22Rv1 (cell line): ENCODE measurements around the gene RGS6.

Experiments used
- H3K27ac ChIP-seq: fragments of 450-650 bp; 2 replicates; pipeline ENCODE4 v1.5.1; 2017
- ZFX ChIP-seq: fragments of 450-650 bp; IDR thresholded peaks from 2 replicates; pipeline ENCODE4 v1.6.1; 2017; ENCODE audit warnings: antibody characterized with exemption, borderline replicate concordance
- TF ChIP-seq, protein P1 (sequence below): fragments of 450-650 bp; IDR thresholded peaks from 2 replicates; pipeline ENCODE4 v1.5.1; 2017; ENCODE audit warnings: mild to moderate bottlenecking

The RGS6 gene

DNA sequence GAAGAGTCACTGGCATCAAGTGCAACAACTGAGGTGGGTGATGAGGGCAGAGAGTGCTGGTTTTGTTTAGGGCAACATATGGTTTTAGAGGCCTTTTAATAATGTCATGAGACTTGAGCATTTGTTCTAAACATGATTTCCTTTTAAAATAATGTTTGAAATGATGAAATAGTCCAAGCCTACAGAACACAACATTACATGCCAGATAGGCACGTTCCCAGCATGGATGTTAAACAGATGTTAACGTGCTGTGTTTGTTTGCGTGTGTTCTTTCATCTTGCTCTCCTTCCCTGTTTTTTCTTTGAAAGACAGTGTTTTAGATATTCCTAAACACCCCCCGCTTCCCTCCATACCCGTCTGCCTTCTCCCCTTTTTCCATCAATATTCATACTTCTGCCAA, 82.3 kb downstream of the RGS6 start:
- TF ChIP-seq, protein P1, sequence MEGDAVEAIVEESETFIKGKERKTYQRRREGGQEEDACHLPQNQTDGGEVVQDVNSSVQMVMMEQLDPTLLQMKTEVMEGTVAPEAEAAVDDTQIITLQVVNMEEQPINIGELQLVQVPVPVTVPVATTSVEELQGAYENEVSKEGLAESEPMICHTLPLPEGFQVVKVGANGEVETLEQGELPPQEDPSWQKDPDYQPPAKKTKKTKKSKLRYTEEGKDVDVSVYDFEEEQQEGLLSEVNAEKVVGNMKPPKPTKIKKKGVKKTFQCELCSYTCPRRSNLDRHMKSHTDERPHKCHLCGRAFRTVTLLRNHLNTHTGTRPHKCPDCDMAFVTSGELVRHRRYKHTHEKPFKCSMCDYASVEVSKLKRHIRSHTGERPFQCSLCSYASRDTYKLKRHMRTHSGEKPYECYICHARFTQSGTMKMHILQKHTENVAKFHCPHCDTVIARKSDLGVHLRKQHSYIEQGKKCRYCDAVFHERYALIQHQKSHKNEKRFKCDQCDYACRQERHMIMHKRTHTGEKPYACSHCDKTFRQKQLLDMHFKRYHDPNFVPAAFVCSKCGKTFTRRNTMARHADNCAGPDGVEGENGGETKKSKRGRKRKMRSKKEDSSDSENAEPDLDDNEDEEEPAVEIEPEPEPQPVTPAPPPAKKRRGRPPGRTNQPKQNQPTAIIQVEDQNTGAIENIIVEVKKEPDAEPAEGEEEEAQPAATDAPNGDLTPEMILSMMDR, result no peak
- no peak for TF ChIP-seq ZFX
- no peak overlapping the region for H3K27ac ChIP-seq

DNA sequence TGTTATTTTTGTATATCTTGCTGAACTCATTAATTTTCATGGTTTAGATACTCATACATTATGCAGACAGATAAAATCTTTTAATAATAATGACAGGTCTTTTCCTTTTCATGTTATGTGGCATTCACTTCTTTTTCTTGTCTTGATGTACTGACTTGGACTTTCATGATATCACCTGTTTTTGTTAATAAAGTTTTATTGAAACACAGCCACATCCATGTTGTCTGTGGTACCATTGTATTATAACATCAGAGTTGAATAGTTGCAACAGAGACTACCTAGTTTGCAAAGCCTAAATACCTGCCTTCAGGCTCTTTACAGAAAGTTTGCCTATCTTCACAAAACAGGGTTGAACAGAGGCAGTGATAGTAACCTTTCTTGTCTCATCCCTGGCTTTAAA, 85.1 kb downstream of the RGS6 start:
- H3K27ac ChIP-seq, result no peak overlapping the region
- TF ChIP-seq ZFX, result no peak
- TF ChIP-seq, protein P1, result no peak

DNA sequence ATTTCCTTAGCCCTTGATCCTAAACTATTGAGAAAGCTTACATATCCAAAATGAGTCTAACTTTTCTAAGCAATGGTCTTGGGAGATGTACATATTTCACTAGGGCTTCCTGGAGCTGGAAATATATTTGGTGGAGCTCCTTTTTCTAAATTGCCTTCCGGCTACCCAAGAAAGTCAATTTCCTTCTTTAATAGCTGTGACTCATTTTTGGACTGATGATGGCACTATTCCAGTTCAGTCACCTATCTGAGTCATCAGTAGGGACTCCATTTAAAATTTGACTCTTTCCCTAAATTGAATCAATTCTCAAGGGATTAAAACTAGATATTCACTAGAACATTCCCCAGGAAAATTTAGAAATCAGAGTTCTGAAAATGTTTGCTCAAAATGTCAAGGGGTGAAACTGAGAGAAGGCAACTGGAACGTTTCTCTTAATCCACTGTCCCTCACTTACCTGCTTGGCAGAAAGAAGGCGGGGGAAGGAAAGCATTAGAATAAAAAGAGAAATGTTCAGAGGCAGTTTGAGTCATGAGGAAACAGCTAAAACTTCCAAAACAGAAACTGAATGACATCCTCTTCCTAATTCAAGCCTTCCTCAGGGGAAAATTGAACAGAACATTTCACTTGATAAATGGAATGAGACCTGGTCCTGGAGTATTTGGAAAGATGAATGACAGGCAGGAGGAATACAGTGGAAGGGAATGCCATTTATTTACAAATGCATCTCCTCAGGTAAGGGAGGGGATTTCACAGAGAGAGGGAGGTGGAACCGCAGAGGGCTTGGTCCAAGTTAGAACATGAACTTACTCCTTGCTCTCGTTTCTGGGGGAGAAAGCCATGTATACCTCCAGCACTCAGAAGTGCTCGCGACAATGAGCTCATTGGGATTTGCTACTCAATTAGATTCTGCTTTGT, 91.2 kb downstream of the RGS6 start:
- H3K27ac ChIP-seq, result no peak overlapping the region
- no peak for TF ChIP-seq ZFX
- TF ChIP-seq, protein P1, result no peak

DNA sequence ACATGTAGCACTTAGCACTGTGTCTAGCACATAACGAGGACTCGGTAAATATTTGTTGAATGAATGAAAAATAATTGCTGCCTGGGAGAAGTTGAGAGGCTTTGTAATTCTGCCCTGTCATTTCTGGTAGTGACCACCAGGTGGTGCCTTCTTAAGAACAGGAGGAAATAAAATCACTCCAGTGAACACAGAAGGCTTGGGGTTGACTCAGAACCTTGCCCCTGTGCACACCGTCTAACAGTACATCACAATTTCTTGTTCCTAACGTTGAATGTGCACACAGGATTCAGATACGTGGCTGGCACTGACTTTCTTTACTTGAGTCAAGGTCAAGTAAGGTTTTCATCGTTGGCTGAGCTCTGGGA, 91.8 kb downstream of the RGS6 start:
- TF ChIP-seq, protein P1, result peak; percentile 54
- TF ChIP-seq ZFX, result no peak
- no peak overlapping the region for H3K27ac ChIP-seq

DNA sequence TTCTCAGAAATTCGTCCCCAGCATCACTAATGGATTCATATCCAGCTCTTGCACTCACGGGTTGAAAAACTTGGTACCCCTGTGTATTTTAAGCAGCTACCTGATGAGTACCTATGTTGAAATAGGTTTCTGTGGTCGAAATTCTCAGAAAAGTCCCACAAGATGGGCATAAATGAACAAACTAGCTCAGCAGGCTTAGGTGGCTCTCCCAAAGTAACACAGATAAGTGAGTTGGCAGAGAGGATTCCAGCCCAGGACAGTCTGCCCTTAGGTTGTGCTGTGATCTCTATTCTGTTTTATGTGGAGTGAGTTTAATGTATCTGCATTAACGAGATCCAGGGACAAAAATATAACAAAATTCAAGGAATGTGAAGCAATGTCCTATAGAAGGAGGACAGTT, 92.3 kb downstream of the RGS6 start:
- H3K27ac ChIP-seq, result no peak overlapping the region
- TF ChIP-seq ZFX, result no peak
- TF ChIP-seq, protein P1, result no peak

DNA sequence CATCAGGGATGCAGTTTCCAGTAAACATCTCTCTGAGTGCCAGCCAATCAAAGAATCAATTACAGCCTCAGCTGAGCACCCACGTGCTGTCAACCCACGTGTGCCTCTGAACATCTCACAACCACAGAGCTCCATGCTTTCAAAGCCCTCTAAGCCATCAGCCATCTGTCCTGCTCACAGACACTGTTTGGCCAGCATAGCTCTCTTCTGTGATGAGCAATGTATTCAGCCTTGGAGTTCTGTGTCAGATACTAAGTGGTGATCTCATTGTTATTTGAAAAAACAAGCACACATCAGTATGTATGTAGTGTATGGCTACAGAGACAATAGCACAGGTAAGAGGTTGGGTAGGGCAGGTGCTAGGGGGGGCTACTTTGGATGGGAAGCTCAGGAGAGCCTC, 94.3 kb downstream of the RGS6 start:
- TF ChIP-seq ZFX, result no peak
- TF ChIP-seq, protein P1, result no peak
- H3K27ac ChIP-seq, result no peak overlapping the region

DNA sequence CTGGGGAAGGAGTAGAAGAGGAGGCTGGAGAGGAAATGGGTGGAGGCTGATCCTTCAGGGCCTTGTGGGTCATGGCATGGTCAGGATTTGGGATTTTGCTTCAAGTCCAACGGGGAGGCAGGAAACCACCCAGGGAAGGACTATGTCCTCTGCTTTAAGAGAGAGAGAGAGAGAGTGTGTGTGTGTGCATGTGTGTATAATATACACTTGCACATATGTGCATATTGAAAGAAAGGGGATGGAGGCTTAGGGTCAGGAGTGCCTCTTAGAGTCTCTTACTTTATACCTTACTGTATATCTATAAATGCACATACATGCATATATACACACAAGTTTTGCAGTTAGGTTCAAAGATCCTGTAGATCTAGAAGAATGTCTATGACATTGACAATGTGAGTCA, 94.8 kb downstream of the RGS6 start:
- no peak for TF ChIP-seq ZFX
- TF ChIP-seq, protein P1, result no peak
- H3K27ac ChIP-seq, result no peak overlapping the region
